HG03575 (cell line): ENCODE results near the gene SKOR1.

Experiments
- ATAC-seq: cut with Tn5 transposase; IDR thresholded peaks from one replicate; pipeline ENCODE4 v1.9.1; 2021; ENCODE audit not compliant: unreplicated experiment, insufficient number of reproducible peaks, low FRiP score; ENCODE audit errors: extremely low read depth

Gene SKOR1

DNA sequence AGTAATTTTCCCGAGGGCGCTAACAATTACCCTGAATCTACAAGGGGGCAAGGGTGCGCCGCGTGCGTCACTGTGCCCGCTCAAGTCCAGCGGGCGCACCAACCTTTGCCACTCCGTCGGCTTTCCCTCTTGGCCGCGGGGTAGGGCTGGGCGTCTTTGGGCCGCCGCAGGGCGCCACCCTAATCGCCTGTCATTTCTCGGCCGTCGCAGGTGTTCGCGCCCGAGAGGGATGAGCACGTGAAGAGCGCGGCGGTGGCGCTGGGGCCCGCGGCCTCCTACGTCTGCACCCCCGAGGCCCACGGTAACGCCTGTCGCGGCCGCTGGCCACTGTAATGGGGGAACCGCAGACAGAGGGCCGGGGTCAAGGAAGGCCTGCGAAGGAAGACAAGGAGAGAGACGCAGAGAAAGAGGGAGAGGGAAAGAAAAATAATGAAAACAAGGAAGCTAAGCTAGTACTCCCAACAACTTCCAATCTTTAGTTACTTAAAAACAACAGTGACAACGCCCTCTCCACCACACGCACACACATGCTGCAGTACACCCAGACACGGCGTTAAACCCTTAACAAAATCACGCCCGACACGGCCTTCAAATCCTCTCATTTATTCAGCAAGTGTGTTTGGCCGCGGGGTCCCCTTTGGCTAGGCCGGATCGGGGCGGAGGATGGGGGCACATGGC is 3.8 kb downstream of the SKOR1 start:
- no peak for ATAC-seq

DNA sequence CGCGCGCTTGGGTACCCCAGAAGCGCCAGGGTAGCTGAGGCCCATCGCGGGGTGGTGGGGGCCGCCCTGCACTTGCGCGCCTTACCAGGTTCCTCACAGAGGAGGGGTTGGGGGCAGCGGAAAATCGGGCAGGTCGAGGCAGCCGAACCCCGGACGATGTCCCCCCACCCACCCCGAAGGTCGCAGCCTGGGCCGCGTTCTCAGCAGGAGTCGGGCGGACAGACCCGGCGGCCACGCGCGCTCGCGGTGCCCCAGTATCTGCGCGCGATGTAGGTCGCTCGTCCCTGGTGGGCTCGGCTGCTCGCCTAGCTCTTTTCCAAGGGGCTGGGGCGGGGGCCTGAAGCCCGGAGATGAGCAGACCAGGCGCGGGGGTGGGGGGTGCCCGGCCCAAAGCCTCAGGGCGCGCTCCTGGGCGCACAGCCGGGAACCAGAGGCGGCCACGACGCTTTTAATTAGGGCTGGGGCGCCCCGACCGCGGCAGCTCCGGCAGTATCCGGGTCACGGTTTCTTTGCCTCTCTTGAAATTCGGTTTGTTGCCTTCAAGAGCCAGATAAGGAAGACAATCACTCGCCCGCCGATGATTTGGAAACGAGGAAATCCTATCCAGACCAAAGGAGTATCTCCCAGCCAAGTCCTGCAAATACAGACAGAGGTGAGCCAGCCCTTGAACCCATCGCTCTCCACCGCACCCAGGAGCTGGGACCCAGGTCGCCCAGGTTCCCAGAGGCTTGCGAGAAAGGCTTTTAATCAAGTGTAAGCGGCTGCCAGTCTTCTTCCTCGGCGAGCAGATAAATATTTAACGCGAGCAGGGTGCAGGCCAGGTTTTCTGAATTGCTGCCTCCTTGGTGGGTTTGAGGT is 4.6 kb downstream of the SKOR1 start:
- no peak for ATAC-seq

DNA sequence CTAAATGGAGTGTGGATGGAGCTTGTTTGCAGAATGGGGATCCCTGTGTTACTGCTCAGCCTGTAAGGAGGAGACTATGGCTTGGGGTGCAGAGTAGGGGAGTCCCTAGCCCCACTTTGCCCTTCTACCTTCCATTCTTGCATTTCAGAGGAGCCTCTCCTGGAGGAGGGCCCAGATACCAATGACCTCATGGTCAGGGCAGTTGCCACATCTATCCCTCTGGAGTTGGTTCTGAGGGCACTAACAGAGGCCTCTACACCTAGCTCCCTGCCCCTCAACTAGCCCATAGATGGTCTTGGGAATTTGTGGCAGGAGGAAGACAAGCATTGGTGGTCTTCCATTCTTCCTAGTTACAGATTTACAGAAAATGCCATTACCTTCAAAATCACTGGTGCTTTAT is 6.1 kb downstream of the SKOR1 start:
- no peak for ATAC-seq

DNA sequence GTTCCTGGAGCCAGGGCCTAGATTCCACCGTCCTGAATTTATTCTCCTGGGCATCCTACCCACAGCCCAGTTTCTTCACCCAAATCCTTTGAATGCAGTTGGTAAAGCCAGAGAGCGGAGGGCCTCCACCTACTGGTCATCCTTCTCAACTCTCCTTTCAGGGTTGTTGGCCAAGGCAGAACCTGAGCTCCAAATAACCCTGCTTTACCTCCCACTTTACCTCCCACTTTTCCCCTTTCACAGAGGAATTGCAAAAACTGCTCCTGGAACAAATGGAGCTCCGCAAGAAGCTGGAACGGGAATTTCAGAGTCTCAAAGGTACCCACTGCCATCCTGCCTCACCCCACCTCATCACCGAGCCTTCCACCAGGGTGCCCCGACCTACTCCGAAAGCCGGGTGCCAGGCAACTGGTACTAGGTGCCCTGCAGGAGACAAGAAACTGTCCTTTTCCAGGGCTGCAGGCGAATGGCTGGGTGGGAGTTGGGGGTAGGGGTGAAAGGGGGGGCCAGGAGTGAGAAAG is 6.8 kb downstream of the SKOR1 start:
- ATAC-seq, result no peak

DNA sequence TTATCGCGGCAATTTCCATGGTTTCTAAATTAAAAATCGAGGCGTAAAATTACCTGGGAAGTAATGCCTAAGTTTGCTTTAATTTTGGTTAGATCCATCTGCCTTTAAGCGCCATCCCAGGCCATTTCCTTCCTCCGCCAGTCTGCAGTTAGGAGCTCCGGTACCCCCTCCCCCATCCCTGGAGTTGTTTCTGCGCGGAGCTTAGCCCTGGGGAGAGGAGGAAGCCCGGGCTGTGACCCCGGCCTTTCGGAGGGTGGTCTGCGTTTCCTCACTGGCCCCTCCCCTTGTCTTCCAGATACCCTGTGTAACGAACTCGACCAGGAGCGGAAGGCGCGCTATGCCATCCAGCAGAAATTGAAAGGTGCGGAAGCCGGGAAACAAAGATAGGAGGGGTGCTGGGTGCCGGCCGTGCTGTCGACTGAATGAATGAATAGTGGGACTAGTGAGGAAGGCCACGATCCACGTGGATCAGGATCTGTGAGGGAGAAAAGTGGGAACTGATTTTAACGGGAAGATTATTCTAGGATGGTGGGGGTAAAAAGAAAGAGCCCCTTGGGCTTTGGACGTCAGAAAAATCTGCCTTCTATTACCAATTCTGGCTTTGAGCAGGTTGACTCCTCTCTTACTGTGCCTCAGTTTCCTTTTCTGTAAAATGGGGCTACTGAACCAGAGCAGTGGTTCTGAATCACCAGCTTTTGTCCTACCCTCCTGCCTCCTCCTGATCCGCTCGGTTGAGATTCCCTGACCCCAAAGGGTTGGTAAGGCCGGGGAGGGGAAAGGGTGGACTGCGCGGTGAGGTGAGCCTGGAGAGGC is 7.8 kb downstream of the SKOR1 start:
- ATAC-seq, result no peak

DNA sequence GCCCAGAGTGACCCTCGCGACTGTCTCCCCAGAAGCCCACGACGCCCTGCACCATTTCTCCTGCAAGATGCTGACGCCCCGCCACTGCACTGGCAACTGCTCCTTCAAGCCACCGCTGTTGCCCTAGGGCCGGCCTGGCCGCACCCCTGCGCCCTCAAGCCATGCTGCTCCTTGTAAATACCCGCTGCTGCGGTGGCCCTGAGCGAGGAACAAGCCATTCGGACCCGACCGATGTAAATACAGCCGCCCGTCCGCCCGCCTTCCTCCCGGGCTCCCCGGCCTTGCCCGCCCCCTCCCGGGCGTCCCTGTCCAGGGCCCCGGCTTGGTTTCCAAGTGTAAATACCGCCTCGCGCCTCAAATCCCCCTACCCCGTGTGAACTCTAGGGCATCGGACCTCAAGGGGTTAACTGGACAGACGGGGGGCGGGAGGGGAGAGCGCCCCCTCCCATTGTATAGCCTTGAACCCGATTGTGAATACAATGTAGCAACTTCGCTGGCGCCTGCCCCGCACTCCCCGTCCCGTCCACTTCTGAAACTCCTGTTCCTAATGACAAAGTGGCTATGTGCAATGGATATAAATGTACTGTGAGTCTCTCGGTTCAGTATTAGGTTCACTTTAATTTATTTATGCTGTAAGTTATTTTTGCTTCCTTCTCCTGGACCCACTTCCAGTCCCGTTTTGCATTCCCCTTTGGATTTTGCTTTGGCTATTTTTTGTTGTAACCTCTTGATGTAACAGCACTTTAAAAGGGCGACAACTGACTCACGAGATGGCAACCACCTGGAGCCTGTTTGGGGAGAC is 8.6 kb downstream of the SKOR1 start:
- ATAC-seq, result no peak

DNA sequence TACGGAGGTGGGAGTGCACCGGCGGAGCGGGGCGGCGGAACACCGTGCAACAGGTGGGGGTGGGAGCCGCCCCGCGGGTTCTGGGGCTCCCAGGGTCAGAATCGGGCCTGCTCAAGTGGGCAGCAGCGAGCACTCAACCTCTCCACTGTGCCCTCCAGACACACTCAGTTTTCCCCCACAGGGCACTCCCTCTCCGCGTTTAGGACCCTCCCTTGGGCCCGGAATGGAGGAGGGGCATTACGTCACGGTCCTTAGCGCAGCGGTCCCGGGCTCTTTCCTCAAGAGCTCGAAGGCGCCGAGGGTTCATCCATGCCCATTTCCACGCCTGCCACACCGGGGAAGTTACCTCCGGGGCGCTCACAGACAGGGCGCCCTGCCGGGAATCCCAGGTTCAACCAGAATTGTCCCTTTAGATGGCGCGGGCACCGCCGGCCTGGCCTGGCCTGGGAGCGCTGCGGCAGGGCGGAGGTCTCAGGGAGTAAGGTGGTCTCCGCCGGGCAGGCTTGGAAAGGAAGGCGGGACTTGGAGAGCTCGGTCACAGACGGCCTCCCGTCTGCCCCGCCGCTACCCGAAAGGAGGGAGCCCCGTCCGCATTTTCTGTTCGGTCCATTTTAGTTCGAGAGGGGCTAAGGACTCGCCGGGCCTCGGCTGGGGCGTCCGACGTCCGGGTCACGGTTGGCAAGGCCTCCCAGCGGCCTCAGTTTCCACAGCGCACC is 9.4 kb downstream of the SKOR1 start:
- ATAC-seq, result no peak

DNA sequence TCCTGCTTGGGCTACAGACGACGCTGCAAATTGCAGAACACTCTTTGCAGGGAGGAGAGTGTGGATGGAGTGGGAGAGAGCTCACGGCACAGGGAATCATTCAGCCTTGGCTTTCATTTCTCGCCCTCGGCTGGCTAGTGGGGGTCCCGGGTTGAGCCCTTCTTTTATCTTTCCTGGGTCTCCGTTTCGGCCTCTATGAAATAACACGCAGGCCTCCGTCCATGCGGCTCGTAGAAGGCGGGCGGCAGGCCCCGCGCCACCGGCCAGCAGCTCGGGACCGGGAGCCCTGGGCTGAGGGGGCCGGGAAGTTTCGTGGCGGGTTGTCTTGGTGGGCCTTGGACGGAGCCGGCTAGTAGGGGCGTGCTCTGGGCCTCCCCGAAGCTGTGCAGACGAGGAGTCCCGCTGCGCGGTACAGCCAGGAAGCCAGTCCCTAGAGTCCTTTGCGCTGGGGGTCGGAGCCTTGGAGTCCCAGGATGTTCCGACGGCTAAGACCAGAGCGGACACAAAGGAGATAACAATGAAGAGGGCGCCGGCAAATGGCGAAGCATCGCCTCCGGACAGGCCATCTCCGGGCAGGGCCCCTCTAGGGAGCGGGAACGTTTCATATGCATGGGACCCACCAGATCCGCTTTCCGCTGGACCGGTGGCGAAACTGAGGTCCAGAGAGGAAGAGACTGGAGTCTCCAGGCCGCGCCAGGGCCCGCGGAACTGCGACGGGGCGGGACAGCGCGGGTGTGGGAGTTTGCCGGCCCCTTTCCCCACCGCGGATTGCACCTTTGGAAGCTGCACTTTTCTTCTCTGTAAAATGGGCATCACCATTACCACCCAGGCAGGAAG is 10.2 kb downstream of the SKOR1 start:
- no peak for ATAC-seq

DNA sequence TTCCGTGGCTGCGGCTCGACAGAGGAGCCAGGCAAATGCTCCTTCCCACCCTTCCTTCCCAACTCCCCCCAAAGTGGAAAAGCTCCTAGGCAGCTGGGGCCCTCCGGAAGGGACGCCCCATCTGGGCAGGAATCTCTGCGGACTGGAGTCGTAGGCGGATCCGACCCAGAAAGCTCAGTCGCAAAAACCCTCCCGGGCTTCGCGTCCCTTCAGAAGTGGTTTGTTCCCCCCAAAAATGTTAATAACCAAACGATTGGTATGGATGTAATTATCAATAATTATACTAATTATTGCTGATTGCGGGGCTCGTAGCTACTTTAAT is 10.8 kb downstream of the SKOR1 start:
- ATAC-seq, result no peak

DNA sequence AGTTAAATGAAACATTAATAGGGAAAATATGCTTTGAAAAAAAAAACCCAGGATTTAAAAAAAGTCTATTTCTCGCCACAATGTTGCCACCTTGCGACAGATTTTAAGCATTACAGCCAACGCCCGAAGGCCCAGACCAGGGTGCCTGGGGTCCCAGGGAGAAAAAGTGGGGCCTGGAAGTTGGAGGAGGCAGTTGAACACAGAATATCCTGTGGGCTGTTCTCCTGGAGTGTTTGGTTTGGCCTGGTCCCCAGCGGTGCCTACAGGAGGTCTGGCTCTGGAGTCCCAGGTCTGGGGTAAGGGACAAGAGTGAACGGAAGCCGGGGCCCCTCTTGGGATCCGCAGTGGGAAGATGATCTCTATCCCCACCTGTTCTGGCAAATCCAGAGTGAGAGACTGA is 11.2 kb downstream of the SKOR1 start:
- no peak for ATAC-seq

DNA sequence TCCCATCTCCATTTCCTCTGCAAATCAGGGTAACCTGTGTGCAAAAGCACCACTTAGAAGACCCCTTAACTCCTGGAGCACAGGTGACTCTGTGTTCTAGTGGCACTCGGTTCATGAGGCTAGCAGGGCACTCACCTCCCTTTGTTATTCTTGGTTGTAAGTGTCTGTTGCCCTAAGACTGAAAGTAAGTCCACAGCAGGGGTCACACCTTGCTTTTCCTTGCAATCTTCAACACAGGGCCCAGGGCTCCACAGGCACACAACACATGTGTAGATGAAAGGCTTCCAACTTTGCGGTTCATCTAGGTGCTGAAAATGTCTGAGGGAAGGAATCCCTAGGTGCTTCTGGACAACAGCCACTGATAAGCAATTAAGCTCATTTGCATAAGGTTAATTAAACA is 11.6 kb downstream of the SKOR1 start:
- ATAC-seq, result no peak

DNA sequence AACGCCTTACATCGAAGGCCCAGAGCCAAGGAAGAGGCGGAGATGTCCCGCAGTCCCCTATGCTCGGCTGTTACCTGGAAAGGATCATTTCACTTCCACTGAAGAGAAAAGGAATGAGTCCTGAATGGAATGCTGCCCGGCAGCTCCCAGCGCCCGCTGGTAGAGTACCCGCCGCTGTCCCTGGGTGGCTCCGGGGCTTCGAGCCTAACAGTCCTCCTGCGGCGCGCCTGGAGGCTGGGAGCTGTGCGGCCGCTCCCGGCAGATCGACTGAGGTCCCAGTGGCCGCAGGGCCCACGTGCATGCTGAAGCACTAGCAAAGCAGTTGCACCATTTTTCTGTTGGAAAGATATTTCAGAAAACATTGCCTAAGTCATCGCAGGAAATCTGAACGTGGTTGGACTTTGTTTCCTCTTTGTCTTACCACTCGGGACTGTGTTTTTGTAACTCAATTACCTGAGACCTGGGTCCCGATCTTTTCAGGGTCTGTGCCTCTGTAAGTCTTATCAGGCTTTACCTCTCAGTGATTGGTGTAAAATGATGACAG is 13.6 kb downstream of the SKOR1 start:
- ATAC-seq, result no peak

DNA sequence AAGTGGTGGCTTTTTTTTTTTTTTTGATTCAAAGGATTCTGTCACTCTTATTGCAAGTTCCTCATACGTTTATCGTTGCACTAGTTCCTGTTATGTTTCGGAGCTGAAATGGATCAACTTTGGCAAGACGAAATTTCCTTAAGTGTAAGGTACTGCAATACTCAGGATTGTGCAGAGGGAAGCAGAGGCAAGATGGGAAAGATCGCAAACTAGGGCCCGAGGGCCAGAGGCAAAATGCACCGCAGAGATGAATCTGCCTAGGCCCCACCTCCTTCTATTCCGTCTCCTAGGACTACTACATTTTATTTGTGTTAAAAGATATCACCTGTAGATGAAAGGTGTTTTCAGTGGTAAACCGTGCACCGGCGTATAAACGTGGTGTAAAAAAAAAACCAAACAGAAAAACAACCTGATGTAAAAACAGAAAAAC is 14.2 kb downstream of the SKOR1 start:
- ATAC-seq, result no peak

DNA sequence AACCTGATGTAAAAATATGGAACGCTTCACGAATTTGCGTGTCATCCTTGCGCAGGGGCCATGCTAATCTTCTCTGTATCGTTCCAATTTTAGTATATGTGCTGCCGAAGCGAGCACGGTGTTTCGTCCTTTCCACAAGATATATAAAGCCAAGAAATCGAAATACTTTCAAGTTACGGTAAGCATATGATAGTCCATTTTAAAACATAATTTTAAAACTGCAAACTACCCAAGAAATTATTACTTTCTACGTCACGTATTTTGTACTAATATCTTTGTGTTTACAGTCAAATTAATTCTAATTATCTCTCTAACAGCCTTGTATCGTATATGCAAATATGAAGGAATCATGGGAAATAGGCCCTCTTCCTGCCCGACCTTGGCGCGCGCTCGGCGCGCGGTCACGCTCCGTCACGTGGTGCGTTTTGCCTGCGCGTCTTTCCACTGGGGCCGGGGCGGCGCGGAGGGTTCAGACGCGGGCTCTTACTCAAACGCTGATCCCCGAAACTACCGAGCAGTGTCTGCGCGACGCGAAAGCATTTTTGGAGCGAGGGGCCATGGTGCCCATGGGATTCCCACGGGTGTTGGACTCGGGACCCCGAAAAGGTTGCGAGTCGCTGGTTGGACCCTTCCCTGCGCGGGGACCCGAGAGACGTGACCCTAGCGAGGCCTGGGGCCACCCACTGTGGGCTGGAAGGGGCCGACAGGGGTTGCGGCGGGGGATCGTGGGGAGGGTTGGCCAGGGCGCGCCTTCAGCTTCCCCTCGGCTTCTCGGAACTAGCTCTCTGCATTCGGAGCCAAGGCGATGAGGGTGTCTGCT is 14.8 kb downstream of the SKOR1 start, which contains the start of gene RNU6-1:
RNU6-1 (minus strand) TSS at position 117 of the 820 bp plus-strand sequence.
- ATAC-seq, result peak; percentile 24

DNA sequence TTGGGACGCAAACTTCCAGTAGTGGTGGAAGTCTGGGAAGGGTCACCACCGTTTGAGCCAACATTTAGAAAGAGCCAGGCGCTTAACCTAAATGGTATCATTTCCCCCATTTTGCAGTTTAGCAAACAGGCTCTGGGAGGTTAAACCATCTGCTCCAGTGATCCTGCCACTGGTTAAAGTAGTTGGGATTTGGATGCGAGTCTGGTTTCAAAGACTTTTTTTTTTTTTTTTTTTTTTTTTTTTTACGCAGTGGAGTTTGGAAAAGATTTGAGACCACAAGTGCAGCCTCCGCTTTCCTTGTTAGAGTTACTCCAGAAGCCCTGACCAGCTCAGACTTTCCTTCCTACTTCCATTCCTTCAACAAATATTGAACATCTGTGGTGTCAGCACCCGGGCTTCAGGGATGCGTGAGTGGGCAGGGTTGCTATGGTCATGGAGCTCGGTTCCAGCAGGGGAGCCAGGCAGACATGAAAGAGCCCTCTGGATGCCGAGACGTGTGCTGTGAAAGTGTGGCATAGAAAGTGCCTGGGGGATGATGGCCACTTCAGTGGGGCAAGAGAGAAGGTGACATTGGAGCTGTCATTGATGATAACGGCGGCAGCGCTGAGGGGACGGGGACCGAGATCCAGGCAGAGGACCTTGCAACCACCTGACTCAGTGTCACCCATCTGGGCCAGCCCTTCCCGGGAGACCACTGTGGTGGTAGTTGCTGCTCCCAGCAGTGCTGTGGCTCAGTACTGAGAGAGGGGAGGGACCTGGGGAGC is 15.6 kb downstream of the SKOR1 start:
- ATAC-seq, result no peak

DNA sequence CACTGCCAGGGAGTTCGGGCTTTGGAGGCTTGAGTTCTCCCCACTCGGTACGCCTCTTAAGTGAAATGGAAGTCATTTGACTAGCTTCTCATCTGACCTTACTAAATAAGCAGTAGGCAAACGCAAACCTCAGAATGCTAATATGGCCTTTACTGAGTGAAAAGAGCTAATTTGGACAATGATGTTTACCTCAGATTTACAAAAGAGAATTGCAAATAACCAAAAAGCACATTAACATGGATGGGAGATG is 16.1 kb downstream of the SKOR1 start:
- ATAC-seq, result no peak
